ENCODE results near the gene CACNG1. TPM values are rescaled to one million over a fixed set of nuclear protein-coding genes. Genes with fewer than 3 reads are reported as not detected.

The CACNG1 gene
- total and polyA plus RNA-seq, 2 donors (not counting 3 experiments of a cell fraction or from before 2014, with no cell fraction given) = not detected

DNA sequence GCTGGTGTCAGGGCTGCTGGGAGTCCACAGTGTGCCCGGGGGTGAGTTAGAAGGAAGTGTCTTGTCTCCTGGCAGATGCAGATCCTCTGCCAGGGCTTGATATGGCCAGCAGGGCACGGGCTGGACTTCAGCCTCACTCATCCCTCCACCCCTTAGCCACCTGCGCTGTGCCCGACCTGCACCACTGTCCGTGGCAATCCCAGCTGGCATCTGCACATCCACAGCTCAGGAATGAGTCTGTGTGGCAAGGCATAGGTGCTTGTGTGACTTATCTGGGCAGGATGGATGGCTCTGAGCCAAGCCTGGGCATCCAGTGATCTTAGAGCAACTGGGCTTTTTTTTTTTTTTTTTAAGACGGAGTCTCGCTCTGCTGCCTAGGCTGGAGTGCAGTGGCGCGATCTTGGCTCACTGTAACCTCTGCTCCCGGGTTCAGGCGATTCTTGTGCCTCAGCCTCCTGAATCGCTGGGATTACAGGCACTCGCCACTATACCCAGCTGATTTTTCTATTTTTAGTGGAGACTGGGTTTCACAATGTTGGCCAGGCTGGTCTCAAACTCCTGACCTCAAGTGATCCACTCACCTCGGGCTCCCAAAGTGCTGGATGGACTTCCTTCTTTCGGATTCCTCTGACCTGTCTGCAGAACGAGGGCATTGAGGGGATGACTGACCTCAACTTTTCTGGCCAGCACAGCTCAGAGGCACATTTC lies 22.5 kb upstream of the CACNG1 start:
- no peaks in the 10 kb centered on the region for H3K9me1 ChIP-seq (replicated peaks; ENCODE audit: control insufficient read depth, extremely low read depth, insufficient read depth, low read length)
- FAIRE-seq = no peak
- TF ChIP-seq GATA2 (IDR thresholded peaks at IDR 0.05; ENCODE audit: insufficient read depth, insufficient read length, low read depth, low read length) (no peak), MYC (IDR thresholded peaks at IDR 0.05; ENCODE audit: low read depth, low read length) (no peak), POLR2AphosphoS5 (IDR thresholded peaks at IDR 0.05; ENCODE audit: insufficient read depth, low read depth, low read length) (no peak), POLR2A (IDR thresholded peaks at IDR 0.05; ENCODE audit: low read depth, low read length) (no peak), EZH2 (IDR thresholded peaks at IDR 0.05; ENCODE audit: borderline replicate concordance, low read depth, low read length, severe bottlenecking) (no peak), JUN (IDR thresholded peaks at IDR 0.05; ENCODE audit: borderline replicate concordance, insufficient read depth, insufficient read length, low read depth) (no peak)
- TF ChIP-seq, protein P1, sequence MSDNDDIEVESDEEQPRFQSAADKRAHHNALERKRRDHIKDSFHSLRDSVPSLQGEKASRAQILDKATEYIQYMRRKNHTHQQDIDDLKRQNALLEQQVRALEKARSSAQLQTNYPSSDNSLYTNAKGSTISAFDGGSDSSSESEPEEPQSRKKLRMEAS (IDR thresholded peaks at IDR 0.05; ENCODE audit: insufficient read depth, insufficient read length) = no peak
- TF ChIP-seq, protein P2, sequence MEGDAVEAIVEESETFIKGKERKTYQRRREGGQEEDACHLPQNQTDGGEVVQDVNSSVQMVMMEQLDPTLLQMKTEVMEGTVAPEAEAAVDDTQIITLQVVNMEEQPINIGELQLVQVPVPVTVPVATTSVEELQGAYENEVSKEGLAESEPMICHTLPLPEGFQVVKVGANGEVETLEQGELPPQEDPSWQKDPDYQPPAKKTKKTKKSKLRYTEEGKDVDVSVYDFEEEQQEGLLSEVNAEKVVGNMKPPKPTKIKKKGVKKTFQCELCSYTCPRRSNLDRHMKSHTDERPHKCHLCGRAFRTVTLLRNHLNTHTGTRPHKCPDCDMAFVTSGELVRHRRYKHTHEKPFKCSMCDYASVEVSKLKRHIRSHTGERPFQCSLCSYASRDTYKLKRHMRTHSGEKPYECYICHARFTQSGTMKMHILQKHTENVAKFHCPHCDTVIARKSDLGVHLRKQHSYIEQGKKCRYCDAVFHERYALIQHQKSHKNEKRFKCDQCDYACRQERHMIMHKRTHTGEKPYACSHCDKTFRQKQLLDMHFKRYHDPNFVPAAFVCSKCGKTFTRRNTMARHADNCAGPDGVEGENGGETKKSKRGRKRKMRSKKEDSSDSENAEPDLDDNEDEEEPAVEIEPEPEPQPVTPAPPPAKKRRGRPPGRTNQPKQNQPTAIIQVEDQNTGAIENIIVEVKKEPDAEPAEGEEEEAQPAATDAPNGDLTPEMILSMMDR (IDR thresholded peaks at IDR 0.05; ENCODE audit: extremely low read depth in 1 of 2, insufficient read depth in 1 of 2, low read depth in 1 of 2, low read length in 2 of 2) = no peak
- no peaks in the 10 kb centered on the region for H3K36me3 ChIP-seq (ENCODE audit: control insufficient read depth in 2 of 2, extremely low read depth in 1 of 2, insufficient read depth in 2 of 2, low read length in 2 of 2)
- H4K20me1 ChIP-seq (replicated peaks; ENCODE audit: control insufficient read depth, extremely low read depth, insufficient read depth, low read length) = no peaks in the 10 kb centered on the region
- H3K9me3 ChIP-seq (replicated peaks; ENCODE audit: control insufficient read depth, insufficient read depth, low read length) = no peaks in the 10 kb centered on the region
- no peak overlapping the region for H3K9ac ChIP-seq (replicated peaks; ENCODE audit: extremely low read depth, insufficient read depth, low read length)
- ChIA-PET CTCF (interaction anchor here (1.6 kb wide), 1 partner anchor 10 kb away, joined by 4 read pairs; no protein-coding TSS in a partner anchor), POLR2A (no interaction called here)
- H3K4me2 ChIP-seq (ENCODE audit: insufficient read depth, low read length) = no peak overlapping the region
- H3K4me1 ChIP-seq (ENCODE audit: control insufficient read depth, extremely low read depth, insufficient read depth, low read length) = no peaks in the 10 kb centered on the region
- no peak overlapping the region for H2AFZ ChIP-seq (ENCODE audit: low read depth, low read length)
- intact Hi-C loops (cut with micrococcal nuclease) = no loop called here
- H3K27me3 ChIP-seq (ENCODE audit: control insufficient read depth in 2 of 2, insufficient read depth in 2 of 2, low read length in 2 of 2) = no peaks in the 10 kb centered on the region
- dilution Hi-C loops (cut with MboI; ENCODE audit: extremely low pct_ligation_motif_present, low sequenced_read_pairs) = no loop called here
- no peaks in the 10 kb centered on the region for H3K79me2 ChIP-seq (ENCODE audit: control insufficient read depth, insufficient read depth, low read length)
- DNase-seq (ENCODE audit: low read depth, low spot score) = no peak
- H3K4me3 ChIP-seq (replicated peaks in 1 of 3; ENCODE audit: insufficient read depth in 1 of 3, low read depth in 1 of 3, low read length in 3 of 3) = no peak overlapping the region
- no TSS peak for BruUV-seq (replicated peaks)
- H3K27ac ChIP-seq (ENCODE audit: insufficient read depth, low read depth, low read length) = no peak overlapping the region

Data from endothelial cell of umbilical vein (primary cell).